Pancreas (tissue), 10 donors: ENCODE results near the gene USP3. TPM values are rescaled to one million over a fixed set of nuclear protein-coding genes. Genes with fewer than 3 reads are reported as not detected.

ENCODE experiments used
- ATAC-seq, 4 donors: fragments of 200-7000 bp; cut with Tn5 transposase; one replicate each; pipeline versions ENCODE4 v1.8.0 to v1.9.1; 2020; ENCODE audit warnings: mild to moderate bottlenecking in 4 of 4, moderate library complexity in 4 of 4
- DNase-seq, 6 donors: peaks; one replicate each; pipeline ENCODE4 v3.0.0-alpha.2; 2020
- FAIRE-seq: peaks from 2 replicates; lab custom pipeline; 2012; peaks lifted over from hg19 to GRCh38; lab: Jason Lieb, UNC
- H3K27ac ChIP-seq, 4 donors: fragments of 200-600 bp; sonication (generic); 1 replicate in 3 of 4; 2 replicates in 1 of 4; pipeline versions ENCODE4 v1.5.0 to v1.8.0; 2020
- H3K27me3 ChIP-seq, 4 donors: fragments of 200-600 bp; one replicate each; pipeline ENCODE4 v1.8.0; 2021
- H3K36me3 ChIP-seq, 3 donors: fragments of 200-600 bp; sonication (generic) in 1 of 3; one replicate each; pipeline versions ENCODE4 v1.5.0 to v1.8.0; 2020 to 2021
- H3K4me1 ChIP-seq, 3 donors: fragments of 200-600 bp; one replicate each; pipeline ENCODE4 v1.8.0; 2021
- H3K4me3 ChIP-seq, 4 donors: fragments of 200-600 bp; sonication (generic) in 2 of 4; one replicate each; pipeline versions ENCODE4 v1.5.0 to v1.8.0; 2020 to 2021
- H3K9me3 ChIP-seq, 4 donors: fragments of 200-600 bp; one replicate each; pipeline ENCODE4 v1.8.0; 2021
- CTCF ChIP-seq, 4 donors: fragments of 200-600 bp; sonication (generic) in 3 of 4; IDR thresholded peaks; one replicate each; pipeline versions ENCODE4 v1.5.0 to v1.8.0; 2021; ENCODE audit warnings: antibody characterized with exemption in 4 of 4
- WGBS, 2 donors: extraction: QIAGEN DNeasy Blood & Tissue Kit; methylation state at CpG; one replicate each; pipeline ENCODE4 v1.1.7; 2013; 5-methylcytosine and 5-hydroxymethylcytosine counted together
- intact Hi-C, 3 donors: fragments of 100-400 bp; cut with DNase I; formaldehyde crosslinking; loops; one replicate each; pipeline versions ENCODE4 v1.11.1 to v1.14.2; 2022
- polyA plus RNA-seq, 2 donors: library from polyadenylated mRNA; stranded (reverse); fragments of 200-250 nt; gene quantifications; one replicate each; pipeline ENCODE4 v1.2.3, GENCODE V29; 2013
- total RNA-seq, 6 donors: library from RNA; stranded (reverse); fragmentation: NEBNext Ultra II Directional in 4 of 6; extraction: Animal tissue kit (Norgen Biotek cat#: 25700) in 4 of 6; gene quantifications; one replicate each; pipeline versions ENCODE4 v1.2.1 to v1.2.4, GENCODE V29; 2021 to 2023
- donor health status: healthy with polysubstance abuse.
- donor health status: DM: no; HTN: no; CAD: no; lungs with moderate emphysema.
- donor health status: DM: no; HTN: no; CAD: no.
- donor health status: control.
- donor health status: control.
- donor health status: Bipolar disorder and iron deficiency.
- donor health status: DM: yes; HTN: yes; CAD: no.
- donor health status: DM: no; HTN: no; CAD: no.
- donor health status: DM: no; HTN: no; CAD: no.
- donor health status: DM: yes; HTN: yes; CAD: no.

Gene USP3
- total and polyA plus RNA-seq, 8 donors, result 28.5 to 50.8 (median 41.2) TPM

GRCh38 chr15:63597821-63598220, 93.4 kb downstream of the USP3 start:
- H3K27ac ChIP-seq, result no peak overlapping the region
- intact Hi-C loops, result loop anchor here in 2 of 3 donors (5.0 to 10.0 kb wide), 3 partner anchors 103 to 131 kb away; no protein-coding TSS in a partner anchor
- peaks cover 0 to 4% (median 0%) of the 10 kb centered on the region in 3 donors for H3K36me3 ChIP-seq
- no peaks in the 10 kb centered on the region for H3K27me3 ChIP-seq
- no peak for TF ChIP-seq CTCF (IDR thresholded peaks at IDR 0.05)
- peaks cover 0 to 10% (median 4%) of the 10 kb centered on the region in 3 donors for H3K4me1 ChIP-seq
- 83 to 88% methylated on average over 6 of the region's 6 CpGs for WGBS, 2 donors
- DNase-seq (no peak), FAIRE-seq (no peak), ATAC-seq (no peak)
- H3K4me3 ChIP-seq, result no peak overlapping the region
- no peaks in the 10 kb centered on the region for H3K9me3 ChIP-seq

GRCh38 chr15:63598473-63599400, 94.3 kb downstream of the USP3 start:
- Histone ChIP-seq H3K4me1 (peaks cover 0 to 10% (median 4%) of the 10 kb centered on the region in 3 donors), H3K27ac (peak overlapping the region; percentile 81 to 94 (median 91)), H3K9me3 (no peaks in the 10 kb centered on the region), H3K4me3 (peak overlapping the region in 3 of 4 donors; percentile 64 to 86 (median 66)), H3K36me3 (no peaks in the 10 kb centered on the region), H3K27me3 (no peaks in the 10 kb centered on the region)
- intact Hi-C loops, result loop anchor here in 2 of 3 donors (5.0 to 10.0 kb wide), 3 partner anchors 104 to 131 kb away; no protein-coding TSS in a partner anchor
- no peak for TF ChIP-seq CTCF (IDR thresholded peaks at IDR 0.05)
- peak in 2 of 6 donors; percentile 34 to 39 for DNase-seq
- FAIRE-seq, result no peak
- no peak for ATAC-seq
- WGBS, 2 donors, result 51 to 57% methylated on average over 12 of the region's 12 CpGs

GRCh38 chr15:63599401-63600000, 95.1 kb downstream of the USP3 start:
- H3K27me3 ChIP-seq, result no peaks in the 10 kb centered on the region
- no peak for FAIRE-seq
- peak overlapping the region; percentile 22 to 86 (median 65) for H3K4me3 ChIP-seq
- intact Hi-C loops, result loop anchor here in 2 of 3 donors (5.0 to 10.0 kb wide), 3 partner anchors 105 to 132 kb away; no protein-coding TSS in a partner anchor
- no peaks in the 10 kb centered on the region for H3K9me3 ChIP-seq
- 12 to 21% methylated on average over 19 of the region's 19 CpGs for WGBS, 2 donors
- DNase-seq, result peak; percentile 81 to 92 (median 83)
- peak; percentile 43 to 86 (median 50) for TF ChIP-seq CTCF (IDR thresholded peaks at IDR 0.05)
- peaks cover 0 to 10% (median 4%) of the 10 kb centered on the region in 3 donors for H3K4me1 ChIP-seq
- no peaks in the 10 kb centered on the region for H3K36me3 ChIP-seq
- H3K27ac ChIP-seq, result peak overlapping the region; percentile 81 to 94 (median 91)
- ATAC-seq, result peak; percentile 66 to 80 (median 70)

- H3K4me1 ChIP-seq, result peaks cover 0 to 10% (median 4%) of the 10 kb centered on the region in 3 donors
- H3K9me3 ChIP-seq, result no peaks in the 10 kb centered on the region
- ATAC-seq (peak; percentile 19 to 36 (median 28)), FAIRE-seq (no peak), DNase-seq (peak in 2 of 6 donors; percentile 42 to 53)
- no peaks in the 10 kb centered on the region for H3K27me3 ChIP-seq
- peak overlapping the region; percentile 81 to 94 (median 91) for H3K27ac ChIP-seq
- TF ChIP-seq CTCF (IDR thresholded peaks at IDR 0.05), result no peak
- peak overlapping the region; percentile 22 to 86 (median 65) for H3K4me3 ChIP-seq
- 10 to 13% methylated on average over 24 to 26 of the region's 26 CpGs for WGBS, 2 donors
- intact Hi-C loops, result loop anchor here in 1 of 3 donors (10.0 kb wide), 1 partner anchor 465 kb away; no protein-coding TSS in a partner anchor
- no peaks in the 10 kb centered on the region for H3K36me3 ChIP-seq
Observed at GRCh38 chr15:63600001-63600615, 95.7 kb downstream of the USP3 start.
